GM15510 (cell line): ENCODE data around the gene SMPDL3B.

Experiments used
- POLR2A ChIP-seq: IDR thresholded peaks from 3 replicates; pipeline ENCODE4 v1.6.1; 2011; ENCODE audit warnings: borderline replicate concordance; ENCODE audit not compliant: insufficient read length; ENCODE audit errors: extremely low read depth

Gene SMPDL3B

DNA sequence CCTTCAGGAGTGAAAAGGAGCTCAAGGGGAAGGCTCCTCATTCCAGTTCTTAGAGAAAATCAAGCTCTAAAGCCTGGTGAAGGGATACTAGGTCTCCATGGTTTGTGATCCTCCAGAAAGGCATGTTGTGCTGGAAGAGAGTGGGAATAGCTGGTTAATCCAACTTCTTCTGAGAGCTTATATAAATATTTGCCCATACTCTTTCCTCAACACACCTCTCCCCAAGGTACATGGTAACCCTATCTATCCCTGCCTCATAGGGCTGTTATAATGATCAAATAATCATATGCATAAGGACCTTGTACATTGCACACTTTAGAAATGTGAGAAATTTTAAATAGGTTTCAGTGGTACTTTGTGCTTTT is 39.6 kb downstream of the SMPDL3B start:
- no peak for TF ChIP-seq POLR2A

GRCh38 chr1:27979151-27979858 is 44.5 kb downstream of the SMPDL3B start:
- TF ChIP-seq POLR2A: no peak

GRCh38 chr1:27979859-27980201 is 45.0 kb downstream of the SMPDL3B start:
- TF ChIP-seq POLR2A: no peak

DNA sequence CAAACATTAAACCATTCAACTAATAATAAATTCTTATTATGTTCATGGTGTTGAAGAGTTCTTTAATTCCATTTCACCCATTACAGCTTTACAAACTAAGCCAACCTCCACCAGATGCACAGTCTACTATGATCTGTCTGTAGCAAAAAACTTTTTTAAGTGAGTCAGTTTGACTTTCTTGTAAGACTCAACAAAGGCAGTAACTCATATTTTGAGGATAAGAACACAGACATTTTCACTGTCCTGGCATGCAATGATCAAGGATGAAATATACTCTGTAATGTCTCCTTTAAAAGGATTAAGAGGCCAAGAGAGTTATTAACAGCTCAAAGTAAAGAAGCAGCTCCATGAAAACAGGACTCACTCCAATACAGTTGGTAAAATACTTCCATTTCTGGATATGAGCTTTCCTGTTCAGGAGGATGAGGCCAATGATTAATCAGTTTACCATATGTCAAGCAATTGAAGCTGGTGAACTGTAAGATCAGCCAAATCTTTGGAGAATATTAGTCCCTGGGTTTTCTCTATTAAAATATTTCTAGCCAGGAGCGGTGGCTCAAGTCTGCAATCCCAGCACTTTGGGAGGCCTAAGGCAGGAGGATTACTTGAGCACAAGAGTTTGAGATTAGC is 45.5 kb downstream of the SMPDL3B start:
- no peak for TF ChIP-seq POLR2A

GRCh38 chr1:27981145-27981544 is 46.3 kb downstream of the SMPDL3B start:
- no peak for TF ChIP-seq POLR2A

DNA sequence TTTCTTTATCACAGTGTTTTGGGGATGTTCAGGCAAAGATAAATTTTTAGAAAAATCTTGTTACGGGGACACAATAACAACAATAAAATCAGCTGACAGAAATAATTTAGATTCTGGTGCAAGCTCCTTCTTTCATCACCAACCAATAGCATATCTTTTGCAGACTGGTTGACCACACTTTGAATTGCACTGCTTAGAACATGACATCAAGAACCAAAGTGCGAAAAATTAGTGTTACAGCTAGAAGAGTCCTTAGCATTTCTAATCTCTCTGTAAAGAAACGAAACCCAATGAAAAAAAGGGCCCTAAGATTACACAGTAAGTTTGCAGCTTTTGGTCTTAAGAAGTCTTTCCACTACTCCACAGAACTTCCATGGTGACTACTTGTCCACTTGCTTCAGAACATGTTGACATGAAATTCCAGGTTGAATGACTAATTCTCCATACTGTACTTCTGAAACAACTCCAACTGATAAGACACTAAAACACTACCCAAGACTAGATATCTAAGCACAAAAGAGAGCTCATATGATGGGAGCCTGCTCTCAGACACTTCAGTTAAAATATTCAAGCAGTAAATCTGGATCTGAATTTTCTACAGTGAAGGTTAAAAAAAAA is 56.2 kb downstream of the SMPDL3B start:
- TF ChIP-seq POLR2A: no peak

DNA sequence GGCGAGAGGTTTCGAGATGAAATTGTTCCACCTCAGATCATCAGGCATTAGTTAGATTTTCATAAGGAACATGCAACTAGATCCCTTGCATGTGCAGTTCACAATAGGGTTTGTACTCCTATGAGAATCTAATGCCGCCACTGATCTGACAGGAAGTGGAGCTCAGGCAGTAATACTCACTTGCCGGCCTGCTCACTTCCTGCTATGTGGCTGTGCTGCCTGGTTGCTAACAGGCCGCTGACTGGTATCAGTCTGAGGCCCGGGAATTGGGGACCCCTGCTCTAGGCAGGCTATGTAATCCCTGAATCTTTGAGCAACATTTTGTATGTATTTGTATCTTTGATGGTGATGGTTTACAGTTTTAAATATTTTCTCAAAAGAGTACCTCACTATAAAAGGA is 57.5 kb downstream of the SMPDL3B start:
- TF ChIP-seq POLR2A: no peak

DNA sequence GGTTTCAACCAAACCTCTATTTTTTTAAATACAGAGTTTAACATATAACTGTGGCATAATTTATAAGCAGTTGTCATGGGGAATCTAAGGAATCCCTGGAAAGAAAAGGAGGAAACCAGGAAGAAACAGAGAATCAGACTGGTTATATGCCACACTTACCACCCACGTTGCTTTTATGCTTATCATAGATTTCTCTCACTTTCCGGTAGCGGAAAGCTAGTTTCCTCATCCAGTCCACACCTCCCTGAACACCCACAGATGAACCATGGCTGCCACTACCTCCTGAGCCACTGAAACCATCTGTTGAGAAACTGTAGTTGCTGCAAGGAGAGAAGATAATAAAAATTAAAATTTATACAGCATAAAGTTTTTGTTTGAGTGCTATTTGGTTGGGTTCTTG is 58.4 kb downstream of the SMPDL3B start:
- no peak for TF ChIP-seq POLR2A

DNA sequence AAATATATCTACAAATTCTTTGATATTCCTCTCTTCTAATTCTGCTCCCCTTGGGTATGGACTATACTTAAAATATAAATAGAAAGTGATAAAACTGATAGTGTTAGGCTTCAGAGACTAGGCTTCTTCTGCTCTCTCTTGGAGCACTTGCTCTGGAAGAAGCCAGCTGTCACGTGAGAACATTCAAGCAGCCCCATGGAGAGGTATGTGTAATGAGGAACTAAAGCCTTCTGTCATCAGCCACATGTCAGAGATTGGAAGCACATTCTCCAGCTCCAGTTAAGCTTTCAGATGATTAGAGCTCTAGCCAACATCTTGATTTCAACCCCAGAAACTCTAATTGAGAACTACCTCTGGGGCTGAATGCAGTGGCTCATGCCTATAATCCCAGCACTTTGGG is 59.3 kb downstream of the SMPDL3B start:
- TF ChIP-seq POLR2A: no peak

- TF ChIP-seq POLR2A: no peak
Measured at GRCh38 chr1:27999055-27999454, 64.3 kb downstream of the SMPDL3B start.

- TF ChIP-seq POLR2A: no peak
Measured at GRCh38 chr1:28002600-28002999, 67.8 kb downstream of the SMPDL3B start.
